HEK293 (cell line): ENCODE data around the gene SERPINB7.

Experiments
- CTCF ChIA-PET: fragments of 350-600 bp; formaldehyde crosslinking; extraction: SDS; loops from one replicate; lab custom pipeline; 2021; ENCODE audit warnings: antibody characterized with exemption; lab: Yijun Ruan, JAX
- POLR2A ChIA-PET: fragments of 300-600 bp; formaldehyde crosslinking; extraction: SDS; loops from one replicate; lab custom pipeline; 2020; ENCODE audit warnings: antibody characterized with exemption, inconsistent platforms; lab: Yijun Ruan, JAX
- H3K27ac ChIP-seq: fragments of 200-500 bp; sonication (Bioruptor generic); 2 replicates; pipeline ENCODE4 v1.5.1; 2014; ENCODE audit warnings: low read depth, low read length, control low read depth, inconsistent platforms; ENCODE audit errors: extremely low read depth
- H3K36me3 ChIP-seq, 2 experiments: fragments of 200-500 bp in 1 of 2; sonication (Bioruptor generic) in 1 of 2; 1 replicate in 1 of 2; 2 replicates in 1 of 2; pipeline ENCODE4 v1.5.1; 2014 to 2017; ENCODE audit warnings: inconsistent platforms in 2 of 2, low read length in 2 of 2; ENCODE audit not compliant: control insufficient read depth in 2 of 2, insufficient read depth in 1 of 2
- H3K4me1 ChIP-seq: fragments of 200-500 bp; sonication (Bioruptor generic); 2 replicates; pipeline ENCODE4 v1.5.1; 2014; ENCODE audit warnings: mild to moderate bottlenecking, low read length, inconsistent platforms; ENCODE audit not compliant: control insufficient read depth, insufficient read depth
- H3K4me3 ChIP-seq: 2 replicates; pipeline ENCODE4 v1.5.1; 2011; ENCODE audit warnings: low read depth, mild to moderate bottlenecking, control low read depth, low read length, moderate library complexity
- H3K9me3 ChIP-seq: fragments of 200-500 bp; sonication (Bioruptor generic); 2 replicates; pipeline ENCODE4 v1.5.1; 2014; ENCODE audit warnings: low read depth, low read length, inconsistent platforms; ENCODE audit not compliant: control insufficient read depth, insufficient read depth
- GLI4 ChIP-seq: fragments of 450-650 bp; formaldehyde crosslinking; IDR thresholded peaks from 2 replicates; pipeline ENCODE4 v1.5.1; 2016; ENCODE audit warnings: missing biosample characterization, missing genetic modification characterization
- HOXC10 ChIP-seq: sonication (generic); formaldehyde crosslinking; IDR thresholded peaks from 2 replicates; pipeline ENCODE4 v1.8.1; 2023; ENCODE audit warnings: mild to moderate bottlenecking, missing genetic modification reagents
- INSM2 ChIP-seq: fragments of 450-650 bp; formaldehyde crosslinking; IDR thresholded peaks from 2 replicates; pipeline ENCODE4 v1.5.1; 2016; ENCODE audit warnings: missing biosample characterization, missing genetic modification characterization
- KLF8 ChIP-seq: fragments of 450-650 bp; formaldehyde crosslinking; IDR thresholded peaks from 2 replicates; pipeline ENCODE4 v1.5.1; 2016; ENCODE audit warnings: missing biosample characterization, missing genetic modification characterization
- MYNN ChIP-seq: fragments of 450-650 bp; formaldehyde crosslinking; IDR thresholded peaks from 2 replicates; pipeline ENCODE4 v1.5.1; 2016; ENCODE audit warnings: missing biosample characterization, missing genetic modification characterization, borderline replicate concordance
- MZF1 ChIP-seq: fragments of 450-650 bp; formaldehyde crosslinking; IDR thresholded peaks from 2 replicates; pipeline ENCODE4 v1.5.1; 2017; ENCODE audit warnings: missing biosample characterization, missing genetic modification characterization, borderline replicate concordance
- PRDM4 ChIP-seq: fragments of 450-650 bp; formaldehyde crosslinking; IDR thresholded peaks from 2 replicates; pipeline ENCODE4 v1.5.1; 2017; ENCODE audit warnings: missing biosample characterization, missing genetic modification characterization
- PRDM6 ChIP-seq: fragments of 450-650 bp; formaldehyde crosslinking; IDR thresholded peaks from 2 replicates; pipeline ENCODE4 v1.5.1; 2017; ENCODE audit warnings: missing biosample characterization, missing genetic modification characterization
- RBAK ChIP-seq: fragments of 450-650 bp; formaldehyde crosslinking; IDR thresholded peaks from 2 replicates; pipeline ENCODE4 v1.5.1; 2016; ENCODE audit warnings: missing biosample characterization, missing genetic modification characterization
- SP7 ChIP-seq: fragments of 450-650 bp; formaldehyde crosslinking; IDR thresholded peaks from 2 replicates; pipeline ENCODE4 v1.5.1; 2016; ENCODE audit warnings: missing biosample characterization, missing genetic modification characterization
- ZBTB1 ChIP-seq: fragments of 450-650 bp; formaldehyde crosslinking; IDR thresholded peaks from 2 replicates; pipeline ENCODE4 v1.5.1; 2016; ENCODE audit warnings: missing biosample characterization, missing genetic modification characterization
- ZBTB21 ChIP-seq: fragments of 450-650 bp; formaldehyde crosslinking; IDR thresholded peaks from 2 replicates; pipeline ENCODE4 v1.5.1; 2017; ENCODE audit warnings: missing biosample characterization, missing genetic modification characterization
- ZBTB26 ChIP-seq: fragments of 450-650 bp; formaldehyde crosslinking; optimal IDR thresholded peaks from 2 replicates; pipeline ENCODE3; 2016; ENCODE audit warnings: missing biosample characterization, mild to moderate bottlenecking, missing genetic modification characterization
- ZNF10 ChIP-seq: fragments of 450-650 bp; formaldehyde crosslinking; IDR thresholded peaks from 2 replicates; pipeline ENCODE4 v1.5.1; 2017; ENCODE audit warnings: missing biosample characterization, missing genetic modification characterization
- ZNF132 ChIP-seq: fragments of 450-650 bp; formaldehyde crosslinking; IDR thresholded peaks from 2 replicates; pipeline ENCODE4 v1.5.1; 2017; ENCODE audit warnings: missing biosample characterization, missing genetic modification characterization, borderline replicate concordance
- ZNF175 ChIP-seq: fragments of 450-650 bp; formaldehyde crosslinking; IDR thresholded peaks from 2 replicates; pipeline ENCODE4 v1.5.1; 2016; ENCODE audit warnings: missing biosample characterization, missing genetic modification characterization
- ZNF2 ChIP-seq: fragments of 450-650 bp; formaldehyde crosslinking; IDR thresholded peaks from 2 replicates; pipeline ENCODE4 v1.5.1; 2016; ENCODE audit warnings: missing biosample characterization, missing genetic modification characterization
- ZNF214 ChIP-seq: fragments of 450-650 bp; formaldehyde crosslinking; IDR thresholded peaks from 2 replicates; pipeline ENCODE4 v1.5.1; 2017; ENCODE audit warnings: missing biosample characterization, mild to moderate bottlenecking, missing genetic modification characterization, borderline replicate concordance
- ZNF239 ChIP-seq: fragments of 450-650 bp; formaldehyde crosslinking; IDR thresholded peaks from 2 replicates; pipeline ENCODE4 v1.5.1; 2016; ENCODE audit warnings: missing biosample characterization, missing genetic modification characterization
- ZNF350 ChIP-seq: fragments of 450-650 bp; formaldehyde crosslinking; IDR thresholded peaks from 2 replicates; pipeline ENCODE4 v1.5.0; 2017; ENCODE audit warnings: missing biosample characterization, mild to moderate bottlenecking, missing genetic modification characterization
- ZNF404 ChIP-seq: fragments of 450-650 bp; formaldehyde crosslinking; IDR thresholded peaks from 2 replicates; pipeline ENCODE4 v1.5.1; 2017; ENCODE audit warnings: missing biosample characterization, missing genetic modification characterization
- ZNF449 ChIP-seq: fragments of 450-650 bp; formaldehyde crosslinking; IDR thresholded peaks from 2 replicates; pipeline ENCODE4 v1.5.1; 2017; ENCODE audit warnings: missing biosample characterization, mild to moderate bottlenecking, missing genetic modification characterization, moderate library complexity
- ZNF514 ChIP-seq: fragments of 450-650 bp; formaldehyde crosslinking; IDR thresholded peaks from 2 replicates; pipeline ENCODE4 v1.5.1; 2016; ENCODE audit warnings: missing biosample characterization, missing genetic modification characterization
- ZNF555 ChIP-seq: fragments of 450-650 bp; formaldehyde crosslinking; conservative IDR thresholded peaks from 2 replicates; pipeline ENCODE4 v1.5.1; 2017; ENCODE audit warnings: missing biosample characterization, mild to moderate bottlenecking, missing genetic modification characterization, inconsistent platforms
- ZNF670 ChIP-seq: fragments of 450-650 bp; formaldehyde crosslinking; IDR thresholded peaks from 2 replicates; pipeline ENCODE4 v1.5.1; 2016; ENCODE audit warnings: missing biosample characterization, missing genetic modification characterization, low read depth
- ZNF768 ChIP-seq: fragments of 450-650 bp; formaldehyde crosslinking; IDR thresholded peaks from 2 replicates; pipeline ENCODE4 v1.5.1; 2018; ENCODE audit warnings: missing biosample characterization, mild to moderate bottlenecking, missing genetic modification characterization
- ZNF785 ChIP-seq: fragments of 450-650 bp; formaldehyde crosslinking; IDR thresholded peaks from 2 replicates; pipeline ENCODE4 v1.5.1; 2016; ENCODE audit warnings: missing biosample characterization, missing genetic modification characterization
- ZNF837 ChIP-seq: fragments of 450-650 bp; formaldehyde crosslinking; IDR thresholded peaks from 2 replicates; pipeline ENCODE4 v1.5.1; 2016; ENCODE audit warnings: missing biosample characterization, missing genetic modification characterization

SERPINB7 gene

GRCh38 chr18:63799189-63799588 lies 24.0 kb downstream of the SERPINB7 start:
- no peak overlapping the region for H3K4me3 ChIP-seq
- TF ChIP-seq ZBTB1 (no peak), ZNF670 (tag by site-specific recombination) (no peak), ZNF132 (no peak), INSM2 (tag by site-specific recombination) (no peak), GLI4 (tag by site-specific recombination) (no peak), ZNF2 (tag by site-specific recombination) (no peak), ZNF514 (tag by site-specific recombination) (no peak), ZNF768 (no peak), ZBTB26 (tag by site-specific recombination) (no peak), ZNF214 (tag by site-specific recombination) (no peak), RBAK (no peak), PRDM4 (tag by site-specific recombination) (no peak)
- TF ChIP-seq, all 188 proteins: peak for 0
- H3K4me1 ChIP-seq: no peaks in the 10 kb centered on the region
- no peaks in the 10 kb centered on the region for H3K9me3 ChIP-seq
- H3K36me3 ChIP-seq: no peaks in the 10 kb centered on the region
- H3K27ac ChIP-seq: no peak overlapping the region
- POLR2A ChIA-PET: no interaction called here
- CTCF ChIA-PET: interaction anchor here (0.6 to 1.1 kb wide), 5 partner anchors 14 to 477 kb away, joined by 3 to 5 read pairs (median 4); no protein-coding TSS in a partner anchor

GRCh38 chr18:63801343-63801742 lies 26.1 kb downstream of the SERPINB7 start:
- H3K4me1 ChIP-seq: no peaks in the 10 kb centered on the region
- CTCF ChIA-PET: no interaction called here
- no peak overlapping the region for H3K27ac ChIP-seq
- H3K36me3 ChIP-seq: no peaks in the 10 kb centered on the region
- no peak overlapping the region for H3K4me3 ChIP-seq
- H3K9me3 ChIP-seq: no peaks in the 10 kb centered on the region
- POLR2A ChIA-PET: no interaction called here
- TF ChIP-seq ZNF449 (tag by site-specific recombination) (no peak), ZNF175 (no peak), MZF1 (tag by site-specific recombination) (no peak), ZNF837 (tag by site-specific recombination) (no peak), ZNF350 (no peak), PRDM6 (tag by site-specific recombination) (no peak), ZBTB21 (tag by site-specific recombination) (no peak), SP7 (tag by site-specific recombination) (no peak), MYNN (tag by site-specific recombination) (no peak), ZNF239 (tag by site-specific recombination) (no peak), ZBTB26 (tag by site-specific recombination) (no peak), ZNF10 (tag by site-specific recombination) (no peak), ZNF404 (tag by site-specific recombination) (no peak), ZNF555 (tag by site-specific recombination) (no peak), ZNF785 (tag by site-specific recombination) (no peak), HOXC10 (CRISPR knock-in tag) (no peak), KLF8 (tag by site-specific recombination) (no peak)
